Esophagus muscularis mucosa (tissue), 4 donors: ENCODE measurements around the gene IFNA4. TPM values are rescaled to one million over a fixed set of nuclear protein-coding genes. Genes with fewer than 3 reads are reported as not detected.
A peak's percentile ranks its signal among the peaks of the same experiment; 100 is the strongest.
"Not testable (repeated sequence)": the region's sequence is repeated elsewhere in the genome, so short reads cannot be mapped to it uniquely, and the experiment has no call there.

Experiments
- DNase-seq: peaks from one replicate; pipeline ENCODE4 v3.0.0-alpha.2; 2017; ENCODE audit errors: extremely low spot score
- H3K27ac ChIP-seq, 4 donors: fragments of 200-600 bp; sonication (generic); replicated peaks in 1 of 4; 1 replicate in 3 of 4; 2 replicates in 1 of 4; pipeline ENCODE4 v1.5.1; 2016 to 2019; ENCODE audit warnings: mild to moderate bottlenecking in 1 of 4
- H3K27me3 ChIP-seq, 4 donors: fragments of 200-600 bp; sonication (generic); one replicate each; pipeline versions ENCODE4 v1.5.1 to v1.6.0; 2016 to 2019
- H3K36me3 ChIP-seq, 4 donors: fragments of 200-600 bp; sonication (generic); one replicate each; pipeline ENCODE4 v1.5.1; 2016 to 2019
- H3K4me1 ChIP-seq, 4 donors: fragments of 200-600 bp; sonication (generic); one replicate each; pipeline ENCODE4 v1.5.1; 2016 to 2019
- H3K4me3 ChIP-seq, 4 donors: fragments of 200-600 bp; sonication (generic); 1 replicate in 2 of 4; 2 replicates in 2 of 4; pipeline ENCODE4 v1.5.1; 2016 to 2019; ENCODE audit warnings: mild to moderate bottlenecking in 4 of 4, moderate library complexity in 1 of 4
- H3K9me3 ChIP-seq, 4 donors: fragments of 200-600 bp; sonication (generic); 1 replicate in 3 of 4; 2 replicates in 1 of 4; pipeline ENCODE4 v1.5.1; 2016 to 2019
- CTCF ChIP-seq, 3 experiments: fragments of 200-600 bp in 2 of 3; fragments of 450-650 bp in 1 of 3; sonication (generic) in 2 of 3; IDR thresholded peaks; one replicate each; pipeline ENCODE4 v1.5.1; 2017 to 2019; ENCODE audit warnings: antibody characterized with exemption in 3 of 3, mild to moderate bottlenecking in 2 of 3, moderate library complexity in 1 of 3
- EP300 ChIP-seq: sonication (generic); formaldehyde crosslinking; IDR thresholded peaks from one replicate; pipeline ENCODE4 v1.6.1; 2017; ENCODE audit warnings: antibody characterized with exemption
- POLR2A ChIP-seq: fragments of 450-650 bp; IDR thresholded peaks from one replicate; pipeline ENCODE4 v1.6.1; 2017; ENCODE audit warnings: antibody characterized with exemption, moderate library complexity, mild to moderate bottlenecking, low read depth
- POLR2AphosphoS5 ChIP-seq, 2 donors: sonication (generic); formaldehyde crosslinking; IDR thresholded peaks; one replicate each; pipeline ENCODE4 v1.6.1; 2017; ENCODE audit warnings: antibody characterized with exemption in 2 of 2
- WGBS: methylation state at CpG from one replicate; pipeline ENCODE4 v1.1.5; 2018; 5-methylcytosine and 5-hydroxymethylcytosine counted together
- intact Hi-C: fragments of 100-400 bp; cut with DNase I; formaldehyde crosslinking; loops from one replicate; pipeline ENCODE4 v1.15.1; 2023
- total RNA-seq, 4 donors: library from RNA; depleted of rRNA; stranded (reverse); fragments of >200 nt; gene quantifications; one replicate each; pipeline versions ENCODE4 v1.1.0 to v1.2.1, GENCODE V29; 2016

Gene IFNA4
- total RNA-seq, 4 donors from 2014 or later, result not detected

GRCh38 chr9:21205204-21205603 is 17.8 kb upstream of the IFNA4 start:
- no peaks in the 10 kb centered on the region for H3K36me3 ChIP-seq
- no peaks in the 10 kb centered on the region for H3K4me1 ChIP-seq
- no peak overlapping the region for H3K4me3 ChIP-seq
- H3K27me3 ChIP-seq, result no peaks in the 10 kb centered on the region
- DNase-seq, result no peak
- intact Hi-C loops, result no loop called here
- H3K27ac ChIP-seq, result no peak overlapping the region
- H3K9me3 ChIP-seq, result no peaks in the 10 kb centered on the region
- no peak for TF ChIP-seq POLR2A
- TF ChIP-seq CTCF (IDR thresholded peaks at IDR 0.05), result no peak
- no peak for TF ChIP-seq EP300
- TF ChIP-seq POLR2AphosphoS5 (IDR thresholded peaks at IDR 0.05), result no peak

- intact Hi-C loops, H3K27ac ChIP-seq, DNase-seq, H3K36me3 ChIP-seq, H3K4me3 ChIP-seq, H3K4me1 ChIP-seq, H3K27me3 ChIP-seq, H3K9me3 ChIP-seq: not testable (repeated sequence)
- 52% methylated on average over 4 of the region's 4 CpGs for WGBS
These were observed 14.7 kb upstream of the IFNA4 start, which contains the start of gene IFNA7 for GRCh38 chr9:21202105-21202504. Gene IFNA7, minus strand, starts transcription at chr9:21202205. Its CDS starts 40 bp downstream, at chr9:21202165.

GRCh38 chr9:21194867-21195776 is 7.7 kb upstream of the IFNA4 start:
- H3K4me3 ChIP-seq, H3K36me3 ChIP-seq, intact Hi-C loops, DNase-seq, H3K4me1 ChIP-seq, H3K27ac ChIP-seq, H3K9me3 ChIP-seq, H3K27me3 ChIP-seq: not testable (repeated sequence)
- WGBS, result 27% methylated on average over 5 of the region's 6 CpGs
- TF ChIP-seq CTCF (IDR thresholded peaks at IDR 0.05), result peak; percentile 45 to 63 (median 49)

GRCh38 chr9:21182810-21183736 is 4.3 kb downstream of the IFNA4 start:
- peak in 1 of 3 experiments; percentile 37 for TF ChIP-seq CTCF (IDR thresholded peaks at IDR 0.05)
- H3K27me3 ChIP-seq, H3K4me1 ChIP-seq, H3K27ac ChIP-seq, H3K9me3 ChIP-seq, H3K4me3 ChIP-seq, H3K36me3 ChIP-seq, DNase-seq: not testable (repeated sequence)
- intact Hi-C loops, result loop anchor here (10.0 kb wide), 1 partner anchor 48 kb away; no protein-coding TSS in a partner anchor
- 34% methylated on average over 4 of the region's 4 CpGs for WGBS

GRCh38 chr9:21174671-21175070 is 12.7 kb downstream of the IFNA4 start:
- Histone ChIP-seq H3K9me3 (no peaks in the 10 kb centered on the region), H3K36me3 (no peaks in the 10 kb centered on the region), H3K27me3 (no peaks in the 10 kb centered on the region), H3K27ac (no peak overlapping the region), H3K4me3 (no peak overlapping the region), H3K4me1 (no peaks in the 10 kb centered on the region)
- WGBS, result 80% methylated on average over 2 of the region's 2 CpGs
- intact Hi-C loops, result no loop called here
- no peak for TF ChIP-seq EP300
- TF ChIP-seq POLR2A, result no peak
- no peak for TF ChIP-seq CTCF (IDR thresholded peaks at IDR 0.05)
- TF ChIP-seq POLR2AphosphoS5 (IDR thresholded peaks at IDR 0.05), result no peak
- no peak for DNase-seq
